ENCODE results near the gene POLRMT.

DNA sequence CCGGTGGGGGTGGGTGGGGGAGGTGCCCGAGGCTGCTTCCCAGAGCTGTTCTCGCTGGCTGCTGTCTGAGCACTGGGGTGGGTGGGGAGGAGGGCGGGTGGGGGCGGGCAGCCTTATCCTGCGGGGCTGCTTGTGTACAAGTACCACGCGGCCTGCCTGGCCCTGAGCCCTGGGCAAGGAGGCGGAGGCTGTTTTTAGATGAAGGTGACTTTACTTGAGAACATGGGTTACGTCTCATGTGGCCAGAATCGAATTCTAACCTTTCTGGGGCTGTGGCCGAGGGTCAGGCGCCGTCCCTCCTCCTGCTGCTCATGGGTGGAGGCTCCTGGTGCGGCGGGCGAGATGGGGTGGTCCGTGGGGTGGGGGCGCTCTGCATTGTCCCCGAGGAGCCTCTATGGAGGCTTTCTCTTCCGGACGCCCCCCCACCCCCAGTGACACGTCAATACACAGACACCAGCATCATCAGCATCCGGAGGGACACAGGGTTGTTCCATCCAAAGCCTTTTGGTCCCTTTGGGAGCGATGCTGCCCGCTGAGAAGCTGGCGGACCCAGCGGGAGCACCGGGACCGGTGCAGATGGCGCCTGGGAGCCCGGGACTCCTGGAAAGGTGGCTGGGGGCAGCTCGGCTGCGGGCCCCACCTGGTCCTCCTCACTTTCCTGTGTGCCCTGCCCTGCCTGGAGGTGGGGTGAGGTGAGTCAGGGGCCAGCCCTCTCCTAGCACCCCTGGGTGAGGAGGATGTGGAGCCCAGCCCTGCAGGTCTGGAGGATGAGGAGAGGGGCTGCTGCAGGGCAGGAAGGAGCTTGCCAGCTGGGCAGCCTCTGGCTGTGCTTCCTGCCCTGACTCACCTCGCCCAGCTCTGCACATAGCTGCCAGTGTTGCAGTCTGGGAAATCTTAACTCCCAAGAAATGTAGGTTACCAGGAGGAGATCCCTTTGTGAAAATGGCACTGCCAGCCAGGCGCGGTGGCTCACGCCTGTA lies 57.5 kb downstream of the POLRMT start:
- no peak for TF ChIP-seq POLR2A (IDR thresholded peaks at IDR 0.05)
- TF ChIP-seq, protein P1, sequence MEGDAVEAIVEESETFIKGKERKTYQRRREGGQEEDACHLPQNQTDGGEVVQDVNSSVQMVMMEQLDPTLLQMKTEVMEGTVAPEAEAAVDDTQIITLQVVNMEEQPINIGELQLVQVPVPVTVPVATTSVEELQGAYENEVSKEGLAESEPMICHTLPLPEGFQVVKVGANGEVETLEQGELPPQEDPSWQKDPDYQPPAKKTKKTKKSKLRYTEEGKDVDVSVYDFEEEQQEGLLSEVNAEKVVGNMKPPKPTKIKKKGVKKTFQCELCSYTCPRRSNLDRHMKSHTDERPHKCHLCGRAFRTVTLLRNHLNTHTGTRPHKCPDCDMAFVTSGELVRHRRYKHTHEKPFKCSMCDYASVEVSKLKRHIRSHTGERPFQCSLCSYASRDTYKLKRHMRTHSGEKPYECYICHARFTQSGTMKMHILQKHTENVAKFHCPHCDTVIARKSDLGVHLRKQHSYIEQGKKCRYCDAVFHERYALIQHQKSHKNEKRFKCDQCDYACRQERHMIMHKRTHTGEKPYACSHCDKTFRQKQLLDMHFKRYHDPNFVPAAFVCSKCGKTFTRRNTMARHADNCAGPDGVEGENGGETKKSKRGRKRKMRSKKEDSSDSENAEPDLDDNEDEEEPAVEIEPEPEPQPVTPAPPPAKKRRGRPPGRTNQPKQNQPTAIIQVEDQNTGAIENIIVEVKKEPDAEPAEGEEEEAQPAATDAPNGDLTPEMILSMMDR (IDR thresholded peaks at IDR 0.05), result no peak
